ENCODE measurements around the gene DAB2. TPM values are rescaled to one million over a fixed set of nuclear protein-coding genes. Genes with fewer than 3 reads are reported as not detected.

Gene DAB2
- total RNA-seq, 4 donors from 2014 or later, result 30.8 to 121 (median 47.4) TPM

- Histone ChIP-seq H3K27ac (peak overlapping the region in 1 of 4 donors; percentile 88), H3K4me1 (peaks cover 19 to 85% (median 26%) of the 10 kb centered on the region in 3 donors), H3K27me3 (no peaks in the 10 kb centered on the region), H3K4me3 (no peak overlapping the region), H3K9me3 (no peaks in the 10 kb centered on the region), H3K36me3 (peaks cover 0 to 9% of the 10 kb centered on the region in 2 donors)
- no peak for ATAC-seq
- TF ChIP-seq EP300 (IDR thresholded peaks at IDR 0.05), result no peak
- TF ChIP-seq POLR2A (IDR thresholded peaks at IDR 0.05), result no peak
- TF ChIP-seq POLR2AphosphoS5 (IDR thresholded peaks at IDR 0.05), result no peak
- TF ChIP-seq CTCF (IDR thresholded peaks at IDR 0.05), result no peak
- 11 to 38% methylated on average over 1 of the region's 1 CpG for WGBS, 2 donors (ENCODE audit: low coverage in 1 of 2)
These were observed 5.0 kb downstream of the DAB2 start for GRCh38 chr5:39419796-39420195.

GRCh38 chr5:39417979-39418378 lies 6.8 kb downstream of the DAB2 start:
- Histone ChIP-seq H3K27me3 (no peaks in the 10 kb centered on the region), H3K36me3 (peaks cover 0 to 9% of the 10 kb centered on the region in 2 donors), H3K4me3 (no peak overlapping the region), H3K4me1 (peaks cover 23 to 97% (median 29%) of the 10 kb centered on the region in 3 donors), H3K27ac (no peak overlapping the region), H3K9me3 (no peaks in the 10 kb centered on the region)
- TF ChIP-seq EP300 (IDR thresholded peaks at IDR 0.05) (no peak), POLR2AphosphoS5 (IDR thresholded peaks at IDR 0.05) (no peak), CTCF (IDR thresholded peaks at IDR 0.05) (no peak), POLR2A (IDR thresholded peaks at IDR 0.05) (no peak)
- WGBS, 2 donors (ENCODE audit: low coverage in 1 of 2), result 77% methylated on average over 3 of the region's 3 CpGs
- ATAC-seq, result no peak

- peaks cover 0 to 9% of the 10 kb centered on the region in 2 donors for H3K36me3 ChIP-seq
- peaks cover 27 to 97% (median 28%) of the 10 kb centered on the region in 3 donors for H3K4me1 ChIP-seq
- H3K9me3 ChIP-seq, result no peaks in the 10 kb centered on the region
- no peak overlapping the region for H3K27ac ChIP-seq
- ATAC-seq, result peak; percentile 27
- no peak overlapping the region for H3K4me3 ChIP-seq
- TF ChIP-seq POLR2A (IDR thresholded peaks at IDR 0.05) (no peak), POLR2AphosphoS5 (IDR thresholded peaks at IDR 0.05) (no peak), EP300 (IDR thresholded peaks at IDR 0.05) (no peak), CTCF (IDR thresholded peaks at IDR 0.05) (no peak)
- no peaks in the 10 kb centered on the region for H3K27me3 ChIP-seq
- 38 to 47% methylated on average over 2 of the region's 2 CpGs for WGBS, 2 donors (ENCODE audit: low coverage in 1 of 2)
These were observed 9.6 kb downstream of the DAB2 start for GRCh38 chr5:39415201-39415600.

GRCh38 chr5:39414426-39414825 lies 10.4 kb downstream of the DAB2 start:
- TF ChIP-seq POLR2AphosphoS5 (IDR thresholded peaks at IDR 0.05) (no peak), EP300 (IDR thresholded peaks at IDR 0.05) (no peak), POLR2A (IDR thresholded peaks at IDR 0.05) (no peak), CTCF (IDR thresholded peaks at IDR 0.05) (no peak)
- H3K4me1 ChIP-seq, result peaks cover 22 to 97% (median 23%) of the 10 kb centered on the region in 3 donors
- H3K27me3 ChIP-seq, result no peaks in the 10 kb centered on the region
- H3K4me3 ChIP-seq, result no peak overlapping the region
- no peaks in the 10 kb centered on the region for H3K9me3 ChIP-seq
- no peak for ATAC-seq
- no peak overlapping the region for H3K27ac ChIP-seq
- peaks cover 0 to 9% of the 10 kb centered on the region in 2 donors for H3K36me3 ChIP-seq

GRCh38 chr5:39413771-39414170 lies 11.0 kb downstream of the DAB2 start:
- Histone ChIP-seq H3K9me3 (no peaks in the 10 kb centered on the region), H3K27me3 (no peaks in the 10 kb centered on the region), H3K4me1 (peaks cover 20 to 97% (median 26%) of the 10 kb centered on the region in 3 donors), H3K27ac (no peak overlapping the region), H3K36me3 (peaks cover 0 to 9% of the 10 kb centered on the region in 2 donors), H3K4me3 (no peak overlapping the region)
- TF ChIP-seq CTCF (IDR thresholded peaks at IDR 0.05) (no peak), EP300 (IDR thresholded peaks at IDR 0.05) (no peak), POLR2A (IDR thresholded peaks at IDR 0.05) (no peak), POLR2AphosphoS5 (IDR thresholded peaks at IDR 0.05) (no peak)
- no peak for ATAC-seq

Data from gastroesophageal sphincter (tissue), 4 donors.